ENCODE results near the gene RASAL3.

Gene RASAL3

GRCh38 chr19:15476325-15476724, 12.0 kb upstream of the RASAL3 start:
- no peak overlapping the region for H3K27ac ChIP-seq (ENCODE audit: extremely low read depth, low read depth, low read length)
- TF ChIP-seq ZNF521 (tag by site-specific recombination; IDR thresholded peaks at IDR 0.05) (no peak), OSR2 (tag by site-specific recombination; IDR thresholded peaks at IDR 0.05) (no peak), ZNF157 (tag by site-specific recombination; IDR thresholded peaks at IDR 0.05) (no peak), ZNF473 (tag by site-specific recombination; IDR thresholded peaks at IDR 0.05) (no peak), YY2 (tag by site-specific recombination; IDR thresholded peaks at IDR 0.05) (no peak), ZNF791 (tag by site-specific recombination; IDR thresholded peaks at IDR 0.05) (no peak), ZSCAN23 (tag by site-specific recombination; IDR thresholded peaks at IDR 0.05) (no peak), ZNF266 (tag by site-specific recombination; IDR thresholded peaks at IDR 0.05; ENCODE audit: low read depth) (no peak), ZNF76 (tag by site-specific recombination; IDR thresholded peaks at IDR 0.05; ENCODE audit: borderline replicate concordance, low read depth) (no peak)
- TF ChIP-seq, protein P1, sequence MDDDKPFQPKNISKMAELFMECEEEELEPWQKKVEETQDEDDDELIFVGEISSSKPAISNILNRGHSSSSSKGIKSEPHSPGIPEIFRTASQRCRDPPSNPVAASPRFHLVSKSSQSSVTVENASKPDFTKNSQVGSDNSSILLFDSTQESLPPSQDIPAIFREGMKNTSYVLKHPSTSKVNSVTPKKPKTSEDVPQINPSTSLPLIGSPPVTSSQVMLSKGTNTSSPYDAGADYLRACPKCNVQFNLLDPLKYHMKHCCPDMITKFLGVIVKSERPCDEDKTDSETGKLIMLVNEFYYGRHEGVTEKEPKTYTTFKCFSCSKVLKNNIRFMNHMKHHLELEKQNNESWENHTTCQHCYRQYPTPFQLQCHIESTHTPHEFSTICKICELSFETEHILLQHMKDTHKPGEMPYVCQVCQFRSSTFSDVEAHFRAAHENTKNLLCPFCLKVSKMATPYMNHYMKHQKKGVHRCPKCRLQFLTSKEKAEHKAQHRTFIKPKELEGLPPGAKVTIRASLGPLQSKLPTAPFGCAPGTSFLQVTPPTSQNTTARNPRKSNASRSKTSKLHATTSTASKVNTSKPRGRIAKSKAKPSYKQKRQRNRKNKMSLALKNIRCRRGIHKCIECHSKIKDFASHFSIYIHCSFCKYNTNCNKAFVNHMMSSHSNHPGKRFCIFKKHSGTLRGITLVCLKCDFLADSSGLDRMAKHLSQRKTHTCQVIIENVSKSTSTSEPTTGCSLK (tag by site-specific recombination; IDR thresholded peaks at IDR 0.05) = no peak
- ChIA-PET POLR2A (no interaction called here), CTCF (no interaction called here)
- no peaks in the 10 kb centered on the region for H3K9me3 ChIP-seq (ENCODE audit: control insufficient read depth, insufficient read depth, low read depth, low read length)
- H3K36me3 ChIP-seq (ENCODE audit: control insufficient read depth in 2 of 2, insufficient read depth in 1 of 2, low read length in 2 of 2) = no peaks in the 10 kb centered on the region
- H3K4me3 ChIP-seq (ENCODE audit: low read depth, low read length) = no peak overlapping the region
- no peaks in the 10 kb centered on the region for H3K4me1 ChIP-seq (ENCODE audit: control insufficient read depth, insufficient read depth, low read length)

DNA sequence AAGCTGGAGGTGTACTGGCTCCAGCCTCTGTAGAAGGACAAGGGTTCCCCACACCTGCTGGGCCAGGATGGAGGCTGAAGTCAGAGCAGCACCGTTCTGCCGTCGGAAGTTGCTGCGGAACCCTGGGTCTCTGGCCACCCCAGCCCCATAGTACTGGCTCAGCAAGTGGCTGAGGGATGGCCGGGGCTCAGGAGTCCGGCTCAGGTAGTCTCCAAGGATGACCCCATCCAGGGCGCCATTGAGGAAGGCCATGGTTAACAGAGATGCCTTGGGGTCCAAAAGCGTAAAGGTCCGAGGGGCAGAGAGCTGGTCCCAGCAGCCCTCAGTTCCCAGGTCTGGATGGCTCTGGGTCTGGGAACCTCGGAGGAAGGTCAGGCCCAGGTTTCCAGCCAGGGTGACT, 11.3 kb upstream of the RASAL3 start:
- Histone ChIP-seq H3K4me3 (ENCODE audit: low read depth, low read length) (no peak overlapping the region), H3K36me3 (ENCODE audit: control insufficient read depth in 2 of 2, insufficient read depth in 1 of 2, low read length in 2 of 2) (no peaks in the 10 kb centered on the region), H3K27ac (ENCODE audit: extremely low read depth, low read depth, low read length) (no peak overlapping the region), H3K9me3 (ENCODE audit: control insufficient read depth, insufficient read depth, low read depth, low read length) (no peaks in the 10 kb centered on the region), H3K4me1 (ENCODE audit: control insufficient read depth, insufficient read depth, low read length) (no peaks in the 10 kb centered on the region)
- POLR2A ChIA-PET = no interaction called here
- CTCF ChIA-PET = no interaction called here
- TF ChIP-seq ZSCAN23 (tag by site-specific recombination; IDR thresholded peaks at IDR 0.05) (no peak), ZNF660 (tag by site-specific recombination; IDR thresholded peaks at IDR 0.05) (no peak), ZBTB7A (tag by site-specific recombination; IDR thresholded peaks at IDR 0.05; ENCODE audit: low read depth) (no peak), ZNF211 (tag by site-specific recombination; IDR thresholded peaks at IDR 0.05; ENCODE audit: low read depth) (no peak), SETDB1 (IDR thresholded peaks at IDR 0.05; ENCODE audit: insufficient read length, low read length) (no peak), KLF10 (tag by site-specific recombination; IDR thresholded peaks at IDR 0.05) (no peak), ZNF155 (tag by site-specific recombination; IDR thresholded peaks at IDR 0.05) (no peak), BCL11A (tag by site-specific recombination; IDR thresholded peaks at IDR 0.05; ENCODE audit: low read depth) (no peak), PRDM1 (tag by site-specific recombination; IDR thresholded peaks at IDR 0.05) (no peak), ZXDB (tag by site-specific recombination; IDR thresholded peaks at IDR 0.05) (no peak), KLF16 (tag by site-specific recombination; IDR thresholded peaks at IDR 0.05) (no peak), KLF8 (tag by site-specific recombination; IDR thresholded peaks at IDR 0.05) (no peak)
- TF ChIP-seq, protein P2, sequence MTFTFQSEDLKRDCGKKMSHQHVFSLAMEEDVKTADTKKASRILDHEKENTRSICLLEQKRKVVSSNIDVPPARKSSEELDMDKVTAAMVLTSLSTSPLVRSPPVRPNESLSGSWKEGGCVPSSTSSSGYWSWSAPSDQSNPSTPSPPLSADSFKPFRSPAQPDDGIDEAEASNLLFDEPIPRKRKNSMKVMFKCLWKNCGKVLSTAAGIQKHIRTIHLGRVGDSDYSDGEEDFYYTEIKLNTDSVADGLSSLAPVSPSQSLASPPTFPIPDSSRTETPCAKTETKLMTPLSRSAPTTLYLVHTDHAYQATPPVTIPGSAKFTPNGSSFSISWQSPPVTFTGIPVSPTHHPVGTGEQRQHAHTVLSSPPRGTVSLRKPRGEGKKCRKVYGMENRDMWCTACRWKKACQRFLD (tag by site-specific recombination; IDR thresholded peaks at IDR 0.05) = no peak

- no peaks in the 10 kb centered on the region for H3K9me3 ChIP-seq (ENCODE audit: control insufficient read depth, insufficient read depth, low read depth, low read length)
- TF ChIP-seq ZNF24 (tag by site-specific recombination; IDR thresholded peaks at IDR 0.05) = no peak
- TF ChIP-seq ZFP3 (tag by site-specific recombination; IDR thresholded peaks at IDR 0.05; ENCODE audit: low read depth) = peak; percentile 59
Measured at GRCh38 chr19:15475169-15475568, 10.8 kb upstream of the RASAL3 start.

More at GRCh38 chr19:15475169-15475568, 10.8 kb upstream of the RASAL3 start:
- Histone ChIP-seq H3K36me3 (ENCODE audit: control insufficient read depth in 2 of 2, insufficient read depth in 1 of 2, low read length in 2 of 2) (no peaks in the 10 kb centered on the region), H3K4me1 (ENCODE audit: control insufficient read depth, insufficient read depth, low read length) (no peaks in the 10 kb centered on the region), H3K27ac (ENCODE audit: extremely low read depth, low read depth, low read length) (no peak overlapping the region), H3K4me3 (ENCODE audit: low read depth, low read length) (no peak overlapping the region)
- ChIA-PET POLR2A (no interaction called here), CTCF (no interaction called here)
